WERI-Rb-1 (cell line): Measurements from ENCODE around the gene TWF2.

Experiments used
- DNase-seq: peaks from one replicate; pipeline ENCODE4 v3.0.0-alpha.2; 2020
- H3K27ac ChIP-seq: fragments of 250-450 bp; sonication (Bioruptor Pico); 2 replicates; pipeline ENCODE4 v1.5.1; 2020; ENCODE audit warnings: mild to moderate bottlenecking, moderate library complexity
- H3K27me3 ChIP-seq: fragments of 250-450 bp; sonication (Bioruptor Pico); 2 replicates; pipeline ENCODE4 v1.5.1; 2021; ENCODE audit warnings: mild to moderate bottlenecking, low read depth, moderate library complexity; ENCODE audit not compliant: insufficient read depth, severe bottlenecking
- H3K36me3 ChIP-seq: fragments of 250-450 bp; sonication (Bioruptor Pico); 2 replicates; pipeline ENCODE4 v1.5.1; 2020; ENCODE audit warnings: mild to moderate bottlenecking, moderate library complexity
- H3K4me3 ChIP-seq: 2 replicates; pipeline ENCODE4 v1.5.1; 2011; ENCODE audit warnings: low read depth, mild to moderate bottlenecking, control low read depth, low read length
- H3K9me3 ChIP-seq: fragments of 250-450 bp; sonication (Bioruptor Pico); 2 replicates; pipeline ENCODE4 v1.5.1; 2021; ENCODE audit warnings: mild to moderate bottlenecking, moderate library complexity; ENCODE audit not compliant: severe bottlenecking
- TF ChIP-seq, protein P1 (sequence below): IDR thresholded peaks from 2 replicates; pipeline ENCODE4 v1.5.1; 2011; ENCODE audit warnings: low read depth, mild to moderate bottlenecking, control low read depth, inconsistent platforms, low read length

TWF2 gene

DNA sequence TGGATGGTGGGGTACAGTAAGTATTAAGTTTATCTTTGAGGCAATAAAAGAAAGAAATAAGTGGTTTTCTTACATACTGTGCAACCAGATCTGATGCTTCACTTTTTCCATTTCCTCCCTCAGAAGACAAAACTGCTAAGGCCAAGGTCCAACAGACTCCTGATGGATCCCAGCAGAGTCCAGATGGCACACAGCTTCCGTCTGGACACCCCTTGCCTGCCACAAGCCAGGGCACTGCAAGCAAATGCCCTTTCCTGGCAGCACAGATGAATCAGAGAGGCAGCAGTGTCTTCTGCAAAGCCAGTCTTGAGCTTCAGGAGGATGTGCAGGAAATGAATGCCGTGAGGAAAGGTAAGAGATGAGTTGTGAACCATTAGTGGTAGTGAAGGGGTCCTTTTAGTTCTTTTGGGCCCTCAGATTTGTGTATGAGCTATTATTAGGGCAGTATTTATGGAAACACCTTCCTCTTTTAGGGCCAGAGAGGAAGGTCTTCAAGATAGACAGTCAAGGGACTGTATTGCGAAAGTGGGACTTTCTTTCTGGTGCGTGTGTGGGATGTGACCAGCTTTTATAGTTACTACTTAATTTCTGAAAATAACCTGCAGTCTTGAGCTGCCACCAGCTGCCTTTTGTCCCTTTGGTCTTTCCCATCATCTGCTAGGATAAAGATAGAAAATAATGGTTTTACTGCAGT is 36.4 kb downstream of the TWF2 start:
- TF ChIP-seq, protein P1, sequence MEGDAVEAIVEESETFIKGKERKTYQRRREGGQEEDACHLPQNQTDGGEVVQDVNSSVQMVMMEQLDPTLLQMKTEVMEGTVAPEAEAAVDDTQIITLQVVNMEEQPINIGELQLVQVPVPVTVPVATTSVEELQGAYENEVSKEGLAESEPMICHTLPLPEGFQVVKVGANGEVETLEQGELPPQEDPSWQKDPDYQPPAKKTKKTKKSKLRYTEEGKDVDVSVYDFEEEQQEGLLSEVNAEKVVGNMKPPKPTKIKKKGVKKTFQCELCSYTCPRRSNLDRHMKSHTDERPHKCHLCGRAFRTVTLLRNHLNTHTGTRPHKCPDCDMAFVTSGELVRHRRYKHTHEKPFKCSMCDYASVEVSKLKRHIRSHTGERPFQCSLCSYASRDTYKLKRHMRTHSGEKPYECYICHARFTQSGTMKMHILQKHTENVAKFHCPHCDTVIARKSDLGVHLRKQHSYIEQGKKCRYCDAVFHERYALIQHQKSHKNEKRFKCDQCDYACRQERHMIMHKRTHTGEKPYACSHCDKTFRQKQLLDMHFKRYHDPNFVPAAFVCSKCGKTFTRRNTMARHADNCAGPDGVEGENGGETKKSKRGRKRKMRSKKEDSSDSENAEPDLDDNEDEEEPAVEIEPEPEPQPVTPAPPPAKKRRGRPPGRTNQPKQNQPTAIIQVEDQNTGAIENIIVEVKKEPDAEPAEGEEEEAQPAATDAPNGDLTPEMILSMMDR = no peak
- no peak for DNase-seq
- Histone ChIP-seq H3K27ac (no peak overlapping the region), H3K36me3 (peaks cover 29% of the 10 kb centered on the region), H3K9me3 (no peaks in the 10 kb centered on the region), H3K4me3 (no peak overlapping the region), H3K27me3 (no peaks in the 10 kb centered on the region)

DNA sequence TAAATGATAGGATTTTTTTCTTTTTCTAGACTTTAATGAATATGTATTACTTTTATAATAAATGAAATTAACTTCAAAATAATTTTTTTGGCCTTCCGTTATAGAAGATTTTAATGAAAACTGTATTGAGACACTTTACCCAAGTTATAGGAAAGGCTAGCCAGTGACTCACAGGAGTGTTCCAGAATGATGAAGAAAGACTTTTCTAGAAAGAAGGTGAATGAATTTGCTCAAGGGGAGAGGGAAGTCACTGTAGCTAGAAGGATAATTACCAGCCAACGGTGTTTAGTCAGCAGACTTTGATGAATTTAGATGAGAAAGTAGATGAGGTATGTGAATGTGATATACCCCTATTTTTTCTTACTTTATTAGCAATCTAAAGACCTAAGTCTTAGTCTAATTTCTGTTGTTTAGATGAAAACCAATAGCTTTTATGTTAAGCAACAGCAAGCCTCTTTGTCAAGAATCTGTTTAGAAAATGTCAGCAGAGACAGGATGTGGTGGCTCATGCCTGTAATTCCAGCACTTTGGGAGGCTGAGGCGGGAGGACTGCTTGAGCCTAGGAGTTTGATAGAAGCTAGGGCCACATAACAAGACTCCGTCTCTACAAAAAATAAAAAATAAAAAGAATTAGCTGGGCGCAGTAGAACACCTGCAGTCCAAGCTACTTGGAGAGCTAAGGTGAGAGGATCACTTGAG is 37.8 kb downstream of the TWF2 start:
- DNase-seq = no peak
- no peak overlapping the region for H3K27ac ChIP-seq
- H3K36me3 ChIP-seq = peaks cover 28% of the 10 kb centered on the region
- no peaks in the 10 kb centered on the region for H3K27me3 ChIP-seq
- H3K9me3 ChIP-seq = no peaks in the 10 kb centered on the region
- H3K4me3 ChIP-seq = no peak overlapping the region
- TF ChIP-seq, protein P1 = no peak

DNA sequence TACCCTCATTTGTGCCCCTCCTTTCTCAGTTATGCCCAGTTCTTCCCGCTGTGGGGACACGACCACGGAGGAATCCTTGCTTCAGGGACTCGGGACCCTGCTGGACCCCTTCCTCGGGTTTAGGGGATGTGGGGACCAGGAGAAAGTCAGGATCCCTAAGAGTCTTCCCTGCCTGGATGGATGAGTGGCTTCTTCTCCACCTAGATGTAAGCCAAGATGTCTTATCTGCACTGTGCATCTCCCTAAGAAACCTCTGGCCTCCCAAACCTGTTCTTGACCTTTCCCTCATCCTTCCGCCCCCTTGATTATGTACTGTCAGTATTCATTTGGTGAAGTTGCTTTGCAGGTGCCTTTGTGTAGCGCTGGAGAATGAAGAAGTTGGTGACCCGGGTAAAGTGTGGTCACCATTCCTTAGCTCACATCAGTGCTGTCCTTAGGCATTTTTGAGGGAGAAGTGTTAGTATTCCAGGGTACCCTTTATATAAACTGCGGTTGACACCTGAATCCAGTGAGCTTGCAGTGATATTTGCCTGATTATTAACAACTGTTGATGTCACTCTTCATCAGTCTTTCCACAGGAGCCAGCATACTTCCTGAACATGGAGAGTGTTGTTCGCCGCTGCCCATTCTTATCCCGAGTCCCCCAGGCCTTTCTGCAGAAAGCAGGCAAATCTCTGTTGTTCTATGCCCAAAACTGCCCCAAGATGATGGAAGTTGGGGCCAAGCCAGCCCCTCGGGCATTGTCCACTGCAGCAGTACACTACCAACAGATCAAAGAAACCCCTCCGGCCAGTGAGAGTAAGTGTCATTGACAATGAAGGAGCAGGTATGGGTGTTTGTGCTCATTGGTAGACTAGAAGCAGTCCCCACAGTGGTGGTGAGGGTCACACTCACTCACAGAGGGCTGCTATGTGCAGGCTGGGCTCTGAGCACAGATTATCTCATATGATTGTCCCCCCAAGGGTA is 40.0 kb downstream of the TWF2 start:
- Histone ChIP-seq H3K4me3 (peak overlapping the region; percentile 80), H3K36me3 (peaks cover 19% of the 10 kb centered on the region), H3K9me3 (no peaks in the 10 kb centered on the region), H3K27me3 (no peaks in the 10 kb centered on the region), H3K27ac (peak overlapping the region; percentile 82)
- no peak for DNase-seq
- TF ChIP-seq, protein P1 = no peak

DNA sequence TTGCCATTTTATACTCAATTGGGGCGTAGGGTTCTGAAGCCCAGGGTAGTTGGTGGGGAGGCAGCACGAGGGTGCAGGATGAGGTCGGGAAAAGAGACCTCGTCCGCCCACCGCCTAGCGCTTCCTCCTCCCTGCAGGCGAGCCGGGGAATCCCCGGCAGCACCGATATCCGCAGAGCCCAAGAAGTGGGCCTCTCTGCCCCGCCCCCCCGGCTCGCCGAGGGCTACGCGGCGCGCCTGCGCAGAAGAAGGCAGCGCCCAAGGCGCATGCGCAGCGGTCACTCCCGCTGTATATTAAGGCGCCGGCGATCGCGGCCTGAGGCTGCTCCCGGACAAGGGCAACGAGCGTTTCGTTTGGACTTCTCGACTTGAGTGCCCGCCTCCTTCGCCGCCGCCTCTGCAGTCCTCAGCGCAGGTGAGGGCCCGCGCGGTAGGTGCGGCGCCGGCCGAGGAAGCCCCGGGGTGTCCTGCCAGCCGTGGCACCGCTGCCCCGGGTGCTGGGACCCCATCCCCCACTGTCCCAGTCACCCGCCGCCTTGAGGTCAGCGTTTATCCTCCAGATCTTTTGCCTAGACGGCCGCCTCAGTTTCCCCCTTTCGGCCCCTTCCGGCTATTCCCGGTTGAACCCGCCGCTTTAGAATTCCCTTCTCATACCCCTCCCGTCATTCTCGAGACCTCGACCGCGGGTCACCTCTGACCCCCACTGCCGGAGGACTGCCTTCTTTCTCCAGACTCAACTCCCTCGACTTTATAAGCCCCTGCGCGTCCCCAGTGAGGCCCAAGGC is 40.9 kb downstream of the TWF2 start, which contains the start of gene ALAS1:
ALAS1 (plus strand) TSS at position 319 of the 784 bp plus-strand sequence. CDS start 1,082 bp downstream, outside the sequence.
- Histone ChIP-seq H3K27ac (peak within 1 kb of the TSS; percentile 82), H3K9me3 (no peaks in the 10 kb centered on the region), H3K27me3 (no peaks in the 10 kb centered on the region), H3K36me3 (peaks cover 17% of the 10 kb centered on the region), H3K4me3 (peak within 1 kb of the TSS; percentile 80)
- TF ChIP-seq, protein P1 = 0 out of 2 replicates have a peak, but pooled peaks have one; percentile 4
- peak; percentile 87 for DNase-seq

DNA sequence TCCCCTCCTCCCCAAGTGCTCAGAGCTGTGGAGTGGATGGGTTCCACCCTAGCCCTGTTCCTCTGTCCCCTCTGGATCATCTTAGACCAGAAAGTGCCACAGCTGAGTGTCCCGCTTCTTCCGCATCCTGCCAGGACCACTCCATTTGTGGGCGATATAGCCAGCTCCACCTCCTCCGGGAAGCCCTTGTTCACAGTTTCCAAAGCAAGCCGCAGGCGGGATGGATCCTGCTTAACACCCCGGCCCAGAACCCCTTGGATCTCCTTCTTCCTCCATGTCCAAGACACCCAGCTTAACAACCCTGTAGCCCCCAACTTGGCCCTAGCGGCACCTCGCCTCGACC is 41.5 kb downstream of the TWF2 start:
- Histone ChIP-seq H3K36me3 (peaks cover 11% of the 10 kb centered on the region), H3K9me3 (no peaks in the 10 kb centered on the region), H3K27me3 (no peaks in the 10 kb centered on the region), H3K4me3 (peak overlapping the region; percentile 19; the same call in 1 of the 2 replicates), H3K27ac (peak overlapping the region; percentile 32)
- TF ChIP-seq, protein P1 = no peak
- no peak for DNase-seq
